ENCODE measurements around the gene RBM48.

DNA sequence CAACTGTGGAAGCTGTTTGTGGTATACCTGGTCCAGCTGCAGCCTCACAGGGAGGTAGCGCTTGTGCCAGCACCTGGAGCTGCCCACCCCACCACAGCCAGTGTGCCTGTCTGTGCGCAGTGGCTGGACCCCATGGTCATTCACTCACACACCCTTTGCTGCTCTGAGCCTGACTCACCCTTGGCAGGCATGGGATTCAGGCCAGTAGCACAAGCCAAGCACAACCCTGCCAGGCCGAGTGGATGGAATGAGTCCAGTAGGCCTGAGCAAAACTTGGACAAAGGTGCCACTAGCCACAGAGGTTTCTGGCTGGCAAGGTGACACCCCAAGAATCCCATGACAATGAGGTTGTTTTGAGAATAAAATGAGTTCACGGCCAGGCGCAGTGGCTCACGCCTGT, 19.0 kb downstream of the RBM48 start:
- TF ChIP-seq GATA2 (IDR thresholded peaks at IDR 0.05; ENCODE audit: low read depth, low read length) = no peak
- TF ChIP-seq GATA3 (IDR thresholded peaks at IDR 0.05; ENCODE audit: low read depth, low read length) = no peak

Data from SH-SY5Y (cell line).